Testis (tissue), 3 donors: ENCODE measurements around the gene IFT57. TPM values are rescaled to one million over a fixed set of nuclear protein-coding genes. Genes with fewer than 3 reads are reported as not detected.

Experiments
- DNase-seq: peaks from one replicate; pipeline ENCODE4 v3.0.0-alpha.2; 2019
- H3K27ac ChIP-seq, 2 donors: fragments of 200-600 bp; sonication (generic); one replicate each; pipeline ENCODE4 v1.5.1; 2019
- H3K27me3 ChIP-seq: fragments of 200-600 bp; sonication (generic); one replicate; pipeline ENCODE4 v1.5.1; 2019
- H3K36me3 ChIP-seq: fragments of 200-600 bp; sonication (generic); one replicate; pipeline ENCODE4 v1.5.1; 2017; ENCODE audit warnings: low read depth; ENCODE audit errors: missing control alignments
- H3K4me1 ChIP-seq: fragments of 200-600 bp; sonication (generic); one replicate; pipeline ENCODE4 v1.5.1; 2019
- H3K4me3 ChIP-seq, 2 donors: fragments of 200-600 bp; sonication (generic); one replicate each; pipeline ENCODE4 v1.5.1; 2017 to 2019
- H3K9me3 ChIP-seq: fragments of 200-600 bp; sonication (generic); one replicate; pipeline ENCODE4 v1.5.1; 2017
- CTCF ChIP-seq, 3 experiments: fragments of 450-650 bp in 2 of 3; fragments of 200-600 bp in 1 of 3; sonication (generic) in 1 of 3; IDR thresholded peaks; one replicate each; pipeline ENCODE4 v1.5.1; 2016 to 2019; ENCODE audit warnings: antibody characterized with exemption in 3 of 3, mild to moderate bottlenecking in 2 of 3, moderate library complexity in 1 of 3
- POLR2A ChIP-seq: fragments of 450-650 bp; IDR thresholded peaks from one replicate; pipeline ENCODE4 v1.6.1; 2017; ENCODE audit warnings: antibody characterized with exemption, mild to moderate bottlenecking, moderate library complexity
- WGBS, 2 donors: methylation state at CpG; one replicate each; pipeline ENCODE4 v1.1.5; 2018; 5-methylcytosine and 5-hydroxymethylcytosine counted together
- intact Hi-C: fragments of 100-400 bp; cut with DNase I; formaldehyde crosslinking; loops from one replicate; pipeline ENCODE4 v1.15.1; 2023; ENCODE audit warnings: low total_unique reads
- polyA plus RNA-seq: library from polyadenylated mRNA; stranded (reverse); fragments of 350-450 nt; fragmentation: Illumina TruSeq; extraction: RNeasy Lipid Tissue Mini Kit (QIAGEN cat#74804); gene quantifications from one replicate; pipeline ENCODE4 v1.2.3, GENCODE V29; 2014; ENCODE audit warnings: low read depth, low replicate concordance; ENCODE audit not compliant: insufficient read depth
- total RNA-seq, 2 donors: library from RNA; depleted of rRNA; stranded (reverse); fragments of >200 nt; gene quantifications; one replicate each; pipeline ENCODE4 v1.2.3, GENCODE V29; 2016

IFT57 gene
- total and polyA plus RNA-seq, 3 donors from 2014 or later = 112 to 211 (median 185) TPM

DNA sequence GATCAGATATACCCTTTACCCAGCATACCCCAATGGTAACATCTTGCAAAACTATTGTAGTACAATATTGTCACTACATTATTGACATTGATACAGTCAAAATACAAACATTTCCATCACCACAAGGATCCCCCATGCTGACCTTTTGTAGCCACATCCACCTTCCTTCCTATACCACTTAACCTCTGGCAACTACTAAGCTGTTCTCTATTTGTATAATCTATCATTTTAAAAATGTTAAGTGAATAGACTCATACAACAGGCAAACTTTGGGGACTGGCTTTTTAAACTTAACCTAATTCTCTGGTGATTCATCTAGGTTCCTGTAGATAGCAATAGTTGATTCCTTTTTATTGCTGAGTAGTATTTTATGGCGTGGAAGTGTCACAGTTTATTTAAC is 29.6 kb upstream of the IFT57 start:
- H3K36me3 ChIP-seq = no peaks in the 10 kb centered on the region
- intact Hi-C loops = no loop called here
- H3K4me3 ChIP-seq = no peak overlapping the region
- WGBS, 2 donors = 92 to 100% methylated on average over 1 of the region's 1 CpG
- H3K27me3 ChIP-seq = no peaks in the 10 kb centered on the region
- H3K4me1 ChIP-seq = no peaks in the 10 kb centered on the region
- no peak for TF ChIP-seq CTCF (IDR thresholded peaks at IDR 0.05)
- no peak for TF ChIP-seq POLR2A
- H3K9me3 ChIP-seq = no peaks in the 10 kb centered on the region
- no peak for DNase-seq
- H3K27ac ChIP-seq = no peak overlapping the region

GRCh38 chr3:108251265-108251664 is 29.0 kb upstream of the IFT57 start:
- TF ChIP-seq POLR2A = no peak
- TF ChIP-seq CTCF (IDR thresholded peaks at IDR 0.05) = no peak
- intact Hi-C loops = no loop called here
- WGBS, 2 donors = 66 to 70% methylated on average over 4 of the region's 4 CpGs

DNA sequence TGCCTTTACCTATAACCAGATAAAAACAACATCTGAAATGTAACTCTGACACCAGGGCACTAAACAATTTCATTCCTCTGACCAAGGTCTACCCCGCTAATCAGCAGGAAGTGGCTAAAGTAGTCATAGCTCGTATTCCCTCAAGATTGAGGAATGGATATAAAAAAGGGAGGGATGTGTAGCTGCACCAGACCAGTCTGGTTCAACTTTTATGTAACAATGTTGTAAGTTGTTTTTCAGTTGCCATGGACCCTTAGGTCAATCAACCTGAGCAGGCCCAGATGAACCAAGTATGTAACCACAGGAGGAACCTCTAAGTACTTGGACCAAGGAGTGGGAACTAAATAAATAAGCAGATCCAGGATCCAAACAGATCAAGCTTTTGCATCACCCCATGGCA is 28.4 kb upstream of the IFT57 start:
- DNase-seq = no peak
- H3K9me3 ChIP-seq = no peaks in the 10 kb centered on the region

More at GRCh38 chr3:108251265-108251664, 29.0 kb upstream of the IFT57 start:
- DNase-seq = no peak
- Histone ChIP-seq H3K4me1 (no peaks in the 10 kb centered on the region), H3K27ac (no peak overlapping the region), H3K36me3 (no peaks in the 10 kb centered on the region), H3K4me3 (no peak overlapping the region), H3K27me3 (no peaks in the 10 kb centered on the region), H3K9me3 (no peaks in the 10 kb centered on the region)

DNA sequence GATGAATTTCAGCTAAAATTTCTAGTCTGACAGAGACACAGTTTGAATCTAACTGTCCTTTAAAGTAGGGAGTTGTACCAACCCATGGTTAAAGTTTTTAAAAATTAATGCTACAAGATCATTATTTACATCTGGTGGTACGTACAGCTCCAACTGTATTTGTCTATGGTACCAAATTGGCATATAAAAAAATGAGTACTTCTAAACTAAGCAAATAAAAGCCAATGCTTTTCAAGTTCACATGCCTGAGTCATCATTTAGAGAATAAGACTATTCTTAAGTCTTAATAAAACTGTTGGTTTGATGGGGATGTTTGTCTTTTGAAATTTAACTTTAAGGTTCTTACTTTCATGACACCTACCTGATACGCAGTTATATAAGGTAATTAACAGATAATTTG is 21.0 kb upstream of the IFT57 start:
- H3K9me3 ChIP-seq = no peaks in the 10 kb centered on the region
- no peaks in the 10 kb centered on the region for H3K4me1 ChIP-seq
- no peak overlapping the region for H3K4me3 ChIP-seq
- 95 to 98% methylated on average over 2 of the region's 2 CpGs for WGBS, 2 donors
- no peak for DNase-seq
- H3K36me3 ChIP-seq = no peaks in the 10 kb centered on the region
- H3K27me3 ChIP-seq = no peaks in the 10 kb centered on the region
- no peak for TF ChIP-seq POLR2A
- no peak for TF ChIP-seq CTCF (IDR thresholded peaks at IDR 0.05)
- intact Hi-C loops = no loop called here
- H3K27ac ChIP-seq = no peak overlapping the region

More for the DNA sequence above, 28.4 kb upstream of the IFT57 start:
- WGBS, 2 donors = 72 to 88% methylated on average over 2 of the region's 2 CpGs
- H3K4me3 ChIP-seq = no peak overlapping the region
- no peaks in the 10 kb centered on the region for H3K4me1 ChIP-seq
- TF ChIP-seq CTCF (IDR thresholded peaks at IDR 0.05) (no peak), POLR2A (no peak)
- no peaks in the 10 kb centered on the region for H3K27me3 ChIP-seq
- no peak overlapping the region for H3K27ac ChIP-seq
- intact Hi-C loops = no loop called here
- no peaks in the 10 kb centered on the region for H3K36me3 ChIP-seq

DNA sequence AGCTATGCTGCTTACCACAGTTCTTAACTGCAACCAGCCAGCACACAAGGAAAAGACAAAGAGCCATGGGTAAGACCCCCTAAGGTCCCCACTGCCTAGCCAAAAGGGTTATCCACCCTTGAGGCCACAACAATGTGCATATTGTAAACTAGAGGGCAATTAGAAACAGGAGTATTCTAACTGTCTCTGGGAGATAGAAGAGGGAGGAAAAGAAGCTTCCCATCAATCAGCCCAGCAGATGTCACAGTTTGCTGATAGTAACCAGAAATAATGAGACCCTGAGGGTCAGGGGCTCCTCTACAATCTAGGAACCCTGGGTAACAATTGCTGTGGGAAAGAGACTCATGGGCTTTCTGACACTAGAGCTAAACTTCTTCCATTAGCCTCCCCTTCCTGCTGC is 20.6 kb upstream of the IFT57 start:
- intact Hi-C loops = no loop called here
- no peak overlapping the region for H3K4me3 ChIP-seq
- H3K27me3 ChIP-seq = no peaks in the 10 kb centered on the region
- H3K36me3 ChIP-seq = no peaks in the 10 kb centered on the region
- DNase-seq = no peak
- TF ChIP-seq POLR2A = no peak
- no peaks in the 10 kb centered on the region for H3K9me3 ChIP-seq
- no peaks in the 10 kb centered on the region for H3K4me1 ChIP-seq
- H3K27ac ChIP-seq = no peak overlapping the region
